Endometrial microvascular endothelial cells (primary cell): ENCODE data around the gene RPAIN. TPM values are rescaled to one million over a fixed set of nuclear protein-coding genes. Genes with fewer than 3 reads are reported as not detected.

Experiments used
- in situ Hi-C: cut with HindIII; loops from 2 replicates; pipeline ENCODE4 v1.10.0; 2017; ENCODE audit warnings: low sequenced_read_pairs, low pct_unique_long_range_greater_than_20kb; ENCODE audit errors: inconsistent ontology term
- total RNA-seq: library from RNA; depleted of rRNA; stranded (reverse); fragments of >200 nt; gene quantifications from one replicate; pipeline ENCODE4 v1.2.3, GENCODE V29; 2015; ENCODE audit errors: inconsistent ontology term

RPAIN gene
- total RNA-seq: 38.2 TPM

GRCh38 chr17:5419959-5420653 is at the start of gene RPAIN:
RPAIN (plus strand) TSS chr17:5420182; CDS start chr17:5420211, 29 bp downstream.
- in situ Hi-C loops: no loop called here

- in situ Hi-C loops: no loop called here
Observed at GRCh38 chr17:5370411-5370810, 49.6 kb upstream of the RPAIN start.

- in situ Hi-C loops: no loop called here
Observed at GRCh38 chr17:5373112-5373511, 46.9 kb upstream of the RPAIN start.

- in situ Hi-C loops: no loop called here
Observed at GRCh38 chr17:5378566-5379207, 41.3 kb upstream of the RPAIN start.

- in situ Hi-C loops: no loop called here
Observed at GRCh38 chr17:5379351-5380107, 40.5 kb upstream of the RPAIN start.

GRCh38 chr17:5380491-5381135 is 39.4 kb upstream of the RPAIN start:
- in situ Hi-C loops: no loop called here

GRCh38 chr17:5381542-5381941 is 38.4 kb upstream of the RPAIN start:
- in situ Hi-C loops: no loop called here

GRCh38 chr17:5391678-5392077 is 28.3 kb upstream of the RPAIN start:
- in situ Hi-C loops: no loop called here

GRCh38 chr17:5396612-5397011 is 23.4 kb upstream of the RPAIN start:
- in situ Hi-C loops: no loop called here

- in situ Hi-C loops: no loop called here
Observed at GRCh38 chr17:5399767-5400166, 20.2 kb upstream of the RPAIN start.

- in situ Hi-C loops: no loop called here
Observed at GRCh38 chr17:5405400-5405799, 14.6 kb upstream of the RPAIN start.

- in situ Hi-C loops: no loop called here
Observed at GRCh38 chr17:5408186-5408585, 11.8 kb upstream of the RPAIN start.

GRCh38 chr17:5410594-5411272 is 9.2 kb upstream of the RPAIN start:
- in situ Hi-C loops: no loop called here

- in situ Hi-C loops: no loop called here
Observed at GRCh38 chr17:5413682-5414081, 6.3 kb upstream of the RPAIN start.

GRCh38 chr17:5416901-5417300 is 3.1 kb upstream of the RPAIN start:
- in situ Hi-C loops: no loop called here

- in situ Hi-C loops: no loop called here
Observed at GRCh38 chr17:5418858-5419355, 1.1 kb upstream of the RPAIN start.

GRCh38 chr17:5419356-5419958 is 525 bp upstream of the RPAIN start, which contains the start of gene NUP88:
NUP88 (minus strand) TSS chr17:5419662; CDS start chr17:5419650, 12 bp downstream.
- in situ Hi-C loops: no loop called here

GRCh38 chr17:5422505-5422904 is 2.5 kb downstream of the RPAIN start:
- in situ Hi-C loops: no loop called here
